HT-29 (cell line): ENCODE results near the gene CDC42BPG. TPM values are rescaled to one million over a fixed set of nuclear protein-coding genes. Genes with fewer than 3 reads are reported as not detected.

Experiments
- DNase-seq: peaks from one replicate; pipeline ENCODE4 v3.0.0-alpha.2; 2015; ENCODE audit warnings: low spot score
- total RNA-seq: library from RNA; depleted of rRNA; stranded (reverse); fragments of >200 nt; shearing (Covaris generic); gene quantifications from 2 replicates; pipeline ENCODE4 v1.2.3, GENCODE V29; 2014

CDC42BPG gene
- total RNA-seq, 1 experiment from 2014 or later = 24.7 TPM

- DNase-seq = peak; percentile 25
These were observed 39.9 kb downstream of the CDC42BPG start for GRCh38 chr11:64804346-64805210.

- DNase-seq = no peak
These were observed 40.6 kb downstream of the CDC42BPG start for GRCh38 chr11:64803846-64804345.

- peak; percentile 96 for DNase-seq
These were observed 41.2 kb downstream of the CDC42BPG start, which contains the start of gene MAP4K2 for GRCh38 chr11:64803158-64803845. Gene MAP4K2 (minus strand): TSS chr11:64803214. CDS start chr11:64803149, 65 bp downstream.

GRCh38 chr11:64802370-64803157 lies 41.9 kb downstream of the CDC42BPG start:
- no peak for DNase-seq

- no peak for DNase-seq
These were observed 42.7 kb downstream of the CDC42BPG start for GRCh38 chr11:64801561-64802369.

- DNase-seq = no peak
These were observed 43.3 kb downstream of the CDC42BPG start for GRCh38 chr11:64801158-64801464.

GRCh38 chr11:64800303-64801157 lies 43.9 kb downstream of the CDC42BPG start:
- no peak for DNase-seq

- DNase-seq = no peak
These were observed 44.7 kb downstream of the CDC42BPG start for GRCh38 chr11:64799623-64800302.

GRCh38 chr11:64799256-64799622 lies 45.2 kb downstream of the CDC42BPG start:
- DNase-seq = no peak

GRCh38 chr11:64796757-64797541 lies 47.5 kb downstream of the CDC42BPG start:
- no peak for DNase-seq

GRCh38 chr11:64796047-64796756 lies 48.3 kb downstream of the CDC42BPG start:
- no peak for DNase-seq

GRCh38 chr11:64794526-64794925 lies 49.9 kb downstream of the CDC42BPG start:
- no peak for DNase-seq

- DNase-seq = no peak
These were observed 50.9 kb downstream of the CDC42BPG start for GRCh38 chr11:64793271-64794160.

- no peak for DNase-seq
These were observed 52.0 kb downstream of the CDC42BPG start for GRCh38 chr11:64792482-64792881.

GRCh38 chr11:64791781-64792291 lies 52.6 kb downstream of the CDC42BPG start:
- DNase-seq = no peak

- DNase-seq = no peak
These were observed 54.0 kb downstream of the CDC42BPG start for GRCh38 chr11:64790205-64791095.
